MM.1S (cell line): ENCODE results near the gene TNFAIP1.

ENCODE experiments used
- DNase-seq: peaks from one replicate; pipeline ENCODE4 v3.0.0-alpha.2; 2015
- H2AFZ ChIP-seq: fragments of 300-600 bp; sonication (generic); 2 replicates; pipeline ENCODE4 v1.6.0; 2016; ENCODE audit warnings: antibody characterized with exemption, low read length
- H3F3A ChIP-seq: fragments of 300-600 bp; sonication (generic); 2 replicates; pipeline ENCODE4 v1.6.1; 2016; ENCODE audit warnings: mild to moderate bottlenecking, antibody characterized with exemption, low read length, moderate library complexity, mixed read lengths; ENCODE audit not compliant: insufficient read depth
- H3K27ac ChIP-seq: fragments of 300-600 bp; sonication (generic); 2 replicates; pipeline ENCODE4 v1.5.1; 2016; ENCODE audit warnings: mild to moderate bottlenecking, low read length
- H3K27me3 ChIP-seq: fragments of 300-600 bp; sonication (generic); replicated peaks from 2 replicates; pipeline ENCODE4 v1.6.0; 2016; ENCODE audit warnings: low read length; ENCODE audit not compliant: insufficient read depth
- H3K36me3 ChIP-seq: fragments of 300-600 bp; sonication (generic); replicated peaks from 2 replicates; pipeline ENCODE4 v1.6.1; 2016; ENCODE audit warnings: mild to moderate bottlenecking, low read length, mixed read lengths; ENCODE audit not compliant: insufficient read depth
- H3K4me1 ChIP-seq: fragments of 300-600 bp; sonication (generic); 2 replicates; pipeline ENCODE4 v1.6.1; 2016; ENCODE audit warnings: low read length, mixed read lengths
- H3K4me2 ChIP-seq: fragments of 300-600 bp; sonication (generic); 2 replicates; pipeline ENCODE4 v1.6.0; 2016; ENCODE audit warnings: low read depth, low read length
- H3K4me3 ChIP-seq: fragments of 300-600 bp; sonication (generic); 2 replicates; pipeline ENCODE4 v1.5.1; 2016; ENCODE audit warnings: low read length, mixed read lengths
- H3K79me2 ChIP-seq: fragments of 300-600 bp; sonication (generic); 2 replicates; pipeline ENCODE4 v1.6.1; 2016; ENCODE audit warnings: mixed run types, low read length, mixed read lengths
- H3K9ac ChIP-seq: fragments of 300-600 bp; sonication (generic); 2 replicates; pipeline ENCODE4 v1.6.1; 2016; ENCODE audit warnings: low read length, mixed read lengths
- H3K9me2 ChIP-seq: fragments of 300-600 bp; sonication (generic); replicated peaks from 2 replicates; pipeline ENCODE4 v1.6.1; 2016; ENCODE audit warnings: mild to moderate bottlenecking, low read length, mixed read lengths; ENCODE audit not compliant: insufficient read depth
- H3K9me3 ChIP-seq: fragments of 300-600 bp; sonication (generic); replicated peaks from 2 replicates; pipeline ENCODE4 v1.6.1; 2016; ENCODE audit warnings: mild to moderate bottlenecking, low read length, mixed read lengths; ENCODE audit not compliant: insufficient read depth
- H4K20me1 ChIP-seq: fragments of 300-600 bp; sonication (generic); 2 replicates; pipeline ENCODE4 v1.6.1; 2016; ENCODE audit warnings: mild to moderate bottlenecking, low read length, moderate library complexity, mixed read lengths; ENCODE audit not compliant: insufficient read depth
- EZH2 ChIP-seq: fragments of 300-600 bp; sonication (generic); optimal IDR thresholded peaks from 2 replicates; pipeline ENCODE3; 2017; ENCODE audit warnings: low read depth, mild to moderate bottlenecking, antibody characterized with exemption, low read length, mixed read lengths
- EZH2phosphoT487 ChIP-seq: fragments of 300-600 bp; sonication (generic); IDR thresholded peaks from 2 replicates; pipeline ENCODE4 v1.6.1; 2018; ENCODE audit warnings: antibody characterized with exemption, low read length
- TF ChIP-seq, protein P1 (sequence below): fragments of 300-600 bp; sonication (generic); IDR thresholded peaks from 2 replicates; pipeline ENCODE4 v1.5.1; 2016; ENCODE audit warnings: antibody characterized with exemption, low read length, mixed read lengths

TNFAIP1 gene

DNA sequence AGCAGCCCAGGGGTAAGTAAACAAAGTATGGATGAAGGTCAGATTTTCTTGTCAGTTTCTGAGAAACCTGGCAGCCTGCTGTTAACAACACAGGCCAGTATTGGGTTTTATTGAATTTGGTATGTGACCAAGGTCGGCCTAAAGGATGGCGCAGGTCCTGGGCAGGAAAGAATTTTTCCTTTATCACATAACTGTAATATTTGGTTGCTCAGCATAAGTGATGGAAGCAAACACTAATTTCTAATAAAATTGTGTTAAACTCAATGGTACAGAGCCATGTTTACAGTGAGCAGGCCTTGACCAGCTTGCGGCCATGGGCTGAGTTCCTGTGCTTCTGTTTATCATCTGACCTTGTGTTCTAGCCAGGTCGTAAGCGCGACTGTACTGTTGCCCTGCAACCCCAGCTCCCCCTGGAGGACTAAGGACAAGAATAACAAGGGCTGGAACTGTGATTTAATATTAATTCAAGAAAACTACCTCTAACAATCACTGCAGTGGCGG, 11.2 kb downstream of the TNFAIP1 start:
- Histone ChIP-seq H3F3A (peaks cover 22% of the 10 kb centered on the region), H3K27ac (no peak overlapping the region), H3K9me3 (no peaks in the 10 kb centered on the region), H2AFZ (no peak overlapping the region), H4K20me1 (no peaks in the 10 kb centered on the region), H3K36me3 (peaks cover 15% of the 10 kb centered on the region), H3K4me3 (no peak overlapping the region), H3K79me2 (no peaks in the 10 kb centered on the region), H3K4me2 (no peak overlapping the region), H3K27me3 (no peaks in the 10 kb centered on the region), H3K4me1 (peaks cover 26% of the 10 kb centered on the region), H3K9ac (no peak overlapping the region), H3K9me2 (no peaks in the 10 kb centered on the region)
- TF ChIP-seq, protein P1, sequence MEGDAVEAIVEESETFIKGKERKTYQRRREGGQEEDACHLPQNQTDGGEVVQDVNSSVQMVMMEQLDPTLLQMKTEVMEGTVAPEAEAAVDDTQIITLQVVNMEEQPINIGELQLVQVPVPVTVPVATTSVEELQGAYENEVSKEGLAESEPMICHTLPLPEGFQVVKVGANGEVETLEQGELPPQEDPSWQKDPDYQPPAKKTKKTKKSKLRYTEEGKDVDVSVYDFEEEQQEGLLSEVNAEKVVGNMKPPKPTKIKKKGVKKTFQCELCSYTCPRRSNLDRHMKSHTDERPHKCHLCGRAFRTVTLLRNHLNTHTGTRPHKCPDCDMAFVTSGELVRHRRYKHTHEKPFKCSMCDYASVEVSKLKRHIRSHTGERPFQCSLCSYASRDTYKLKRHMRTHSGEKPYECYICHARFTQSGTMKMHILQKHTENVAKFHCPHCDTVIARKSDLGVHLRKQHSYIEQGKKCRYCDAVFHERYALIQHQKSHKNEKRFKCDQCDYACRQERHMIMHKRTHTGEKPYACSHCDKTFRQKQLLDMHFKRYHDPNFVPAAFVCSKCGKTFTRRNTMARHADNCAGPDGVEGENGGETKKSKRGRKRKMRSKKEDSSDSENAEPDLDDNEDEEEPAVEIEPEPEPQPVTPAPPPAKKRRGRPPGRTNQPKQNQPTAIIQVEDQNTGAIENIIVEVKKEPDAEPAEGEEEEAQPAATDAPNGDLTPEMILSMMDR = 0 out of 2 replicates have a peak, but pooled peaks have one; percentile 8
- no peak for TF ChIP-seq EZH2
- no peak for TF ChIP-seq EZH2phosphoT487
- DNase-seq = no peak

DNA sequence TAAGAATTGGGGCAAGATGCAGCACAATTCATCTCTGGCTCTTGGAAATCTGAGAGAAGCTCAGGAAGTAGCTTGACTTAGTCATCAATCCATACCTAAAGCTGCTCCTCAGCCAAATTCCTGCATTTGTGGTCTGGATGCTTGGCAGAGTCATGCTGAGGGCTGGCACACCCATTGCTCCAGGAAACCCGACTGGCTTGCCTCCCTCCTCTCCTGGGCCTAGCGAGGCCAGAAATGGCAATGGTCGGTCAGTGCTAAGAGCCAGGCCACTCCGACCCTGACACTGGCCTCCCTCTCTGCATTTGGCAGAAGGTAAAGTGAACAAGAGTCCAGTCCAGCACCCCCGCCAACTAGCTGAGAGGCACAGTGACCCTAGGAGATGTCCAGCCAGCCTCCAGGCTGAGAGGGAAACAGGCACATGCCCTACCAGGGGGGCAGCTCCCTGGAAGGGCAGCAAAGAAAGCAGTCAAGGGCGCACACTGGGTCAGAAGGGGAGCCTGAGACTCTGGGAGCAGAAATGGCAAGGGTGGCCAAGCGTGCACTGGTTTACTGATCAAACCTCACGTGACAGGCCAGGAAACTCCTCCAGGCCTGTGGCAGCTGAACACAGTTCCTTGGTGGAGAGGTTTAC, 11.8 kb downstream of the TNFAIP1 start:
- DNase-seq = no peak
- Histone ChIP-seq H3K9ac (no peak overlapping the region), H3K4me1 (peaks cover 26% of the 10 kb centered on the region), H3F3A (peaks cover 22% of the 10 kb centered on the region), H2AFZ (no peak overlapping the region), H3K27me3 (no peaks in the 10 kb centered on the region), H3K4me3 (no peak overlapping the region), H3K4me2 (no peak overlapping the region), H3K27ac (no peak overlapping the region), H4K20me1 (no peaks in the 10 kb centered on the region), H3K79me2 (no peaks in the 10 kb centered on the region), H3K9me2 (no peaks in the 10 kb centered on the region), H3K36me3 (peaks cover 17% of the 10 kb centered on the region), H3K9me3 (no peaks in the 10 kb centered on the region)
- TF ChIP-seq EZH2 (no peak), EZH2phosphoT487 (no peak)
- TF ChIP-seq, protein P1 = no peak

GRCh38 chr17:28348979-28349378, 13.4 kb downstream of the TNFAIP1 start:
- Histone ChIP-seq H3K27ac (no peak overlapping the region), H3K27me3 (no peaks in the 10 kb centered on the region), H3K9ac (no peak overlapping the region), H3K9me3 (no peaks in the 10 kb centered on the region), H4K20me1 (no peaks in the 10 kb centered on the region), H3K4me2 (no peak overlapping the region), H3K36me3 (peaks cover 17% of the 10 kb centered on the region), H3F3A (peaks cover 9% of the 10 kb centered on the region), H3K9me2 (no peaks in the 10 kb centered on the region), H3K4me3 (no peak overlapping the region), H3K4me1 (peaks cover 14% of the 10 kb centered on the region), H2AFZ (no peak overlapping the region), H3K79me2 (no peaks in the 10 kb centered on the region)
- TF ChIP-seq, protein P1 = no peak
- TF ChIP-seq EZH2 (no peak), EZH2phosphoT487 (no peak)
- DNase-seq = no peak
